ENCODE results near the gene VPS4A.

DNA sequence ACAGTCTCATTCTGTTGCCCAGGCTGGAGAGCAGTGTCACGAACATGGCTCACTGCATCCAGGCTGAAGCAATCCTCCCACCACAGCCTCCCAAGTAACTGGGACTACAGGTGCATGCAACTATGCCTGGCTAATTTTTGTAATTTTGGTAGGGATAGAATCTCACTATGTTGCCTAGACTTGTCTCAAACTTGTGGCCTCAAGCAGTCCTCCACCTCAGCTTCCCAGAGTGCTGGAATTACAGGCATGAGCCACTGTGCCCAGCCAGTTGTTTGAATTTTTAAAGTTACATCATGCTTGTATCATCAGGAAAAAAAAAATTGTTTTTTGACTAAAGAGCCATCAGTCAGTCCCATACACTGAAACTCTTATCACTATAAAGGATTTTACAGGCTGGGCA is 17.1 kb upstream of the VPS4A start:
- TF ChIP-seq, protein P1, sequence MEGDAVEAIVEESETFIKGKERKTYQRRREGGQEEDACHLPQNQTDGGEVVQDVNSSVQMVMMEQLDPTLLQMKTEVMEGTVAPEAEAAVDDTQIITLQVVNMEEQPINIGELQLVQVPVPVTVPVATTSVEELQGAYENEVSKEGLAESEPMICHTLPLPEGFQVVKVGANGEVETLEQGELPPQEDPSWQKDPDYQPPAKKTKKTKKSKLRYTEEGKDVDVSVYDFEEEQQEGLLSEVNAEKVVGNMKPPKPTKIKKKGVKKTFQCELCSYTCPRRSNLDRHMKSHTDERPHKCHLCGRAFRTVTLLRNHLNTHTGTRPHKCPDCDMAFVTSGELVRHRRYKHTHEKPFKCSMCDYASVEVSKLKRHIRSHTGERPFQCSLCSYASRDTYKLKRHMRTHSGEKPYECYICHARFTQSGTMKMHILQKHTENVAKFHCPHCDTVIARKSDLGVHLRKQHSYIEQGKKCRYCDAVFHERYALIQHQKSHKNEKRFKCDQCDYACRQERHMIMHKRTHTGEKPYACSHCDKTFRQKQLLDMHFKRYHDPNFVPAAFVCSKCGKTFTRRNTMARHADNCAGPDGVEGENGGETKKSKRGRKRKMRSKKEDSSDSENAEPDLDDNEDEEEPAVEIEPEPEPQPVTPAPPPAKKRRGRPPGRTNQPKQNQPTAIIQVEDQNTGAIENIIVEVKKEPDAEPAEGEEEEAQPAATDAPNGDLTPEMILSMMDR (IDR thresholded peaks at IDR 0.05) = no peak
- no peak for TF ChIP-seq POLR2A (IDR thresholded peaks at IDR 0.05)
